Measurements from ENCODE around the gene FGGY. TPM values are rescaled to one million over a fixed set of nuclear protein-coding genes. Genes with fewer than 3 reads are reported as not detected.
A peak's percentile ranks its signal among the peaks of the same experiment; 100 is the strongest.

The FGGY gene
- total RNA-seq, 4 donors from 2014 or later = 24.9 to 35.9 (median 30.5) TPM

GRCh38 chr1:59564192-59564891, 267.4 kb downstream of the FGGY start:
- H3K9me3 ChIP-seq = no peaks in the 10 kb centered on the region
- no peak for TF ChIP-seq POLR2A (IDR thresholded peaks at IDR 0.05)
- DNase-seq (no peak), ATAC-seq (peak; percentile 54 to 69)
- in situ Hi-C loops (cut with MboI; ENCODE audit: low sequenced_read_pairs in 4 of 4) (no loop called here), intact Hi-C loops (cut with DNase I; ENCODE audit: low total_unique reads) (no loop called here)
- H3K4me1 ChIP-seq = peaks cover 0 to 7% of the 10 kb centered on the region in 2 donors
- no peak overlapping the region for H3K4me3 ChIP-seq
- no peaks in the 10 kb centered on the region for H3K36me3 ChIP-seq
- peak overlapping the region in 1 of 4 donors; percentile 41 for H3K27ac ChIP-seq
- no peaks in the 10 kb centered on the region for H3K27me3 ChIP-seq

GRCh38 chr1:59565611-59566410, 268.9 kb downstream of the FGGY start:
- peak overlapping the region in 2 of 4 donors; percentile 32 to 41 for H3K27ac ChIP-seq
- H3K4me3 ChIP-seq = peak overlapping the region in 1 of 4 donors; percentile 10
- intact Hi-C loops (cut with DNase I; ENCODE audit: low total_unique reads) (no loop called here), in situ Hi-C loops (cut with MboI; ENCODE audit: low sequenced_read_pairs in 4 of 4) (no loop called here)
- peak in 1 of 2 donors; percentile 10 for TF ChIP-seq POLR2A (IDR thresholded peaks at IDR 0.05)
- TF ChIP-seq CTCF (IDR thresholded peaks at IDR 0.05 in 4 of 5, conservative IDR thresholded peaks at IDR 0.05 in 1 of 5) = no peak
- H3K9me3 ChIP-seq = no peaks in the 10 kb centered on the region
- peaks cover 0 to 7% of the 10 kb centered on the region in 2 donors for H3K4me1 ChIP-seq
- H3K27me3 ChIP-seq = no peaks in the 10 kb centered on the region
- ATAC-seq = peak in 1 of 2 donors; percentile 38
- no peak for DNase-seq
- no peaks in the 10 kb centered on the region for H3K36me3 ChIP-seq

- H3K4me1 ChIP-seq = peaks cover 0 to 7% of the 10 kb centered on the region in 2 donors
- DNase-seq = no peak
- H3K36me3 ChIP-seq = no peaks in the 10 kb centered on the region
- H3K27me3 ChIP-seq = no peaks in the 10 kb centered on the region
- intact Hi-C loops (cut with DNase I; ENCODE audit: low total_unique reads) = no loop called here
- no peak overlapping the region for H3K4me3 ChIP-seq
- H3K27ac ChIP-seq = no peak overlapping the region
- no peaks in the 10 kb centered on the region for H3K9me3 ChIP-seq
- ATAC-seq = no peak
- TF ChIP-seq POLR2A (IDR thresholded peaks at IDR 0.05) (no peak), CTCF (IDR thresholded peaks at IDR 0.05 in 4 of 5, conservative IDR thresholded peaks at IDR 0.05 in 1 of 5) (no peak)
- in situ Hi-C loops (cut with MboI; ENCODE audit: low sequenced_read_pairs in 4 of 4) = no loop called here
Observed at GRCh38 chr1:59568158-59568935, 271.5 kb downstream of the FGGY start.

GRCh38 chr1:59569198-59569597, 272.3 kb downstream of the FGGY start:
- in situ Hi-C loops (cut with MboI; ENCODE audit: low sequenced_read_pairs in 4 of 4) = no loop called here

More at GRCh38 chr1:59569198-59569597, 272.3 kb downstream of the FGGY start:
- H3K9me3 ChIP-seq = no peaks in the 10 kb centered on the region
- no peaks in the 10 kb centered on the region for H3K36me3 ChIP-seq
- no peaks in the 10 kb centered on the region for H3K27me3 ChIP-seq
- intact Hi-C loops (cut with DNase I; ENCODE audit: low total_unique reads) = no loop called here
- DNase-seq (no peak), ATAC-seq (no peak)
- H3K4me1 ChIP-seq = peaks cover 0 to 7% of the 10 kb centered on the region in 2 donors
- TF ChIP-seq POLR2A (IDR thresholded peaks at IDR 0.05) = no peak
- no peak for TF ChIP-seq CTCF (IDR thresholded peaks at IDR 0.05 in 4 of 5, conservative IDR thresholded peaks at IDR 0.05 in 1 of 5)
- no peak overlapping the region for H3K4me3 ChIP-seq
- no peak overlapping the region for H3K27ac ChIP-seq
